ENCODE data around the gene LRRC27.

Gene LRRC27

GRCh38 chr10:132392811-132393694 is 61.1 kb downstream of the LRRC27 start:
- no peak for DNase-seq

GRCh38 chr10:132393695-132394181 is 61.7 kb downstream of the LRRC27 start:
- no peak for DNase-seq

GRCh38 chr10:132394201-132394811 is 62.3 kb downstream of the LRRC27 start:
- no peak for DNase-seq

- DNase-seq, result no peak
Observed at GRCh38 chr10:132394936-132395703, 63.1 kb downstream of the LRRC27 start.

GRCh38 chr10:132395704-132396493 is 63.9 kb downstream of the LRRC27 start:
- no peak for DNase-seq

GRCh38 chr10:132396494-132397035 is 64.6 kb downstream of the LRRC27 start:
- peak; percentile 80 for DNase-seq

GRCh38 chr10:132397036-132397541 is 65.1 kb downstream of the LRRC27 start, which contains the start of gene PWWP2B:
Gene PWWP2B (plus strand): TSS chr10:132397200. CDS start chr10:132397227, 27 bp downstream.
- DNase-seq, result peak; percentile 71

GRCh38 chr10:132397671-132398565 is 65.9 kb downstream of the LRRC27 start:
- peak; percentile 73 for DNase-seq

- DNase-seq, result no peak
Observed at GRCh38 chr10:132398566-132398991, 66.6 kb downstream of the LRRC27 start.

GRCh38 chr10:132399117-132400035 is 67.4 kb downstream of the LRRC27 start:
- DNase-seq, result no peak

- no peak for DNase-seq
Observed at GRCh38 chr10:132400041-132400546, 68.1 kb downstream of the LRRC27 start.

GRCh38 chr10:132400547-132401151 is 68.7 kb downstream of the LRRC27 start:
- no peak for DNase-seq

GRCh38 chr10:132401401-132402118 is 69.6 kb downstream of the LRRC27 start:
- no peak for DNase-seq

GRCh38 chr10:132402781-132403241 is 70.8 kb downstream of the LRRC27 start:
- DNase-seq, result no peak

- no peak for DNase-seq
Observed at GRCh38 chr10:132403511-132404168, 71.6 kb downstream of the LRRC27 start.

- no peak for DNase-seq
Observed at GRCh38 chr10:132404169-132404880, 72.3 kb downstream of the LRRC27 start.

Data from activated CD8-positive, alpha-beta memory T cell treated with anti-CD3 and anti-CD28 coated beads, Interleukin-2, amount 50 U/mL, for 48 hours (primary cell).